A673 (cell line): ENCODE measurements around the gene CAMK1D.

Source experiments
- EZH2 ChIP-seq: fragments of 200-600 bp; sonication (generic); IDR thresholded peaks from 2 replicates; pipeline ENCODE4 v1.6.1; 2017; ENCODE audit warnings: borderline replicate concordance, low read depth, mild to moderate bottlenecking, mixed read lengths, antibody characterized with exemption, low read length; ENCODE audit not compliant: poor library complexity, severe bottlenecking
- TF ChIP-seq, protein P1 (sequence below): fragments of 300-800, 200-600 bp; sonication (generic); conservative IDR thresholded peaks from 2 replicates; pipeline ENCODE4 v1.5.1; 2017; ENCODE audit warnings: low read depth, mild to moderate bottlenecking, antibody characterized with exemption, low read length, moderate library complexity, mixed read lengths

DNA sequence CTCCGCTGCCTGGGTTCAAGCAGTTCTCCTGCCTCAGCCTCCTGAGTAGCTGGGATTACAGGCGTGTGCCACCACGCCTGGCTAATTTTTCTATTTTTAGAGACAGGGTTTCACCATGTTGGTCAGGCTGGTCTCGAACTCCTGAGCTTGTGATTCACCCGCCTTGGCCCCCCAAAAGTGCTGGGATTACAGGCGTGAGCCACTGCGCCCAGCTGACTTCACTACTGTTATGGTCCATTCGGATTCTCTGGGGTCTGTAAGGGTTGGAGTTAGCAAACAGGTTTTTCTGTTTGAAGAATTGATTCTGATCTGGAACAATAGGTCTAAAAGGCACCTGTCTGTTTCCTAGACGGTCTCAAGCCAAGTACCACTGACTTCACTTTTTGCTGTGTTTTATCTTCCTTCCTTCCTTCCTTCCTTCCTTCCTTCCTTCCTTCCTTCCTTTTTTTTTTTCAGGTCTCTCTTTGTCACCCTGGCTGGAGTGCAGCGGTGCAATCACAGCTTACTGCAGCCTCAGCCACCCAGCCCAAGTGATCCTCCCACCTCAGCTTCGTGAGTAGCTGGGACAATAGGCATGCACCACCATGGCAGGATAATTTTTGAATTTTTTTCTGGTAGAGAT lies 192.2 kb downstream of the CAMK1D start:
- TF ChIP-seq, protein P1, sequence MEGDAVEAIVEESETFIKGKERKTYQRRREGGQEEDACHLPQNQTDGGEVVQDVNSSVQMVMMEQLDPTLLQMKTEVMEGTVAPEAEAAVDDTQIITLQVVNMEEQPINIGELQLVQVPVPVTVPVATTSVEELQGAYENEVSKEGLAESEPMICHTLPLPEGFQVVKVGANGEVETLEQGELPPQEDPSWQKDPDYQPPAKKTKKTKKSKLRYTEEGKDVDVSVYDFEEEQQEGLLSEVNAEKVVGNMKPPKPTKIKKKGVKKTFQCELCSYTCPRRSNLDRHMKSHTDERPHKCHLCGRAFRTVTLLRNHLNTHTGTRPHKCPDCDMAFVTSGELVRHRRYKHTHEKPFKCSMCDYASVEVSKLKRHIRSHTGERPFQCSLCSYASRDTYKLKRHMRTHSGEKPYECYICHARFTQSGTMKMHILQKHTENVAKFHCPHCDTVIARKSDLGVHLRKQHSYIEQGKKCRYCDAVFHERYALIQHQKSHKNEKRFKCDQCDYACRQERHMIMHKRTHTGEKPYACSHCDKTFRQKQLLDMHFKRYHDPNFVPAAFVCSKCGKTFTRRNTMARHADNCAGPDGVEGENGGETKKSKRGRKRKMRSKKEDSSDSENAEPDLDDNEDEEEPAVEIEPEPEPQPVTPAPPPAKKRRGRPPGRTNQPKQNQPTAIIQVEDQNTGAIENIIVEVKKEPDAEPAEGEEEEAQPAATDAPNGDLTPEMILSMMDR, result no peak
- TF ChIP-seq EZH2, result no peak
